ENCODE measurements around the gene PLA2G2C. TPM values are rescaled to one million over a fixed set of nuclear protein-coding genes. Genes with fewer than 3 reads are reported as not detected.

PLA2G2C gene
- total RNA-seq, 1 donor from 2014 or later: 0.65 TPM

- Mint-ChIP-seq H3K27ac (peak overlapping the region; percentile 87), H3K36me3 (ENCODE audit: low read depth) (peaks cover 15% of the 10 kb centered on the region), H3K27me3 (ENCODE audit: insufficient read depth) (peaks cover 17% of the 10 kb centered on the region), H3K4me1 (ENCODE audit: low read depth) (peaks cover 69% of the 10 kb centered on the region), H3K4me3 (peak overlapping the region; percentile 86), H3K9me3 (no peaks in the 10 kb centered on the region)
- DNase-seq (ENCODE audit: low spot score): no peak
- intact Hi-C loops (cut with micrococcal nuclease): loop anchor here (1.0 to 10.0 kb wide), 6 partner anchors 36 to 1236 kb away; partner anchors contain the start of gene OTUD3
These were observed 1.6 kb upstream of the PLA2G2C start for GRCh38 chr1:20187813-20188454.

GRCh38 chr1:20187103-20187812 lies 940 bp upstream of the PLA2G2C start:
- peak overlapping the region; percentile 86 for H3K4me3 Mint-ChIP-seq
- peaks cover 12% of the 10 kb centered on the region for H3K27me3 Mint-ChIP-seq (ENCODE audit: insufficient read depth)
- intact Hi-C loops (cut with micrococcal nuclease): loop anchor here (1.0 to 10.0 kb wide), 6 partner anchors 35 to 1235 kb away; partner anchors contain the start of gene OTUD3
- H3K36me3 Mint-ChIP-seq (ENCODE audit: low read depth): peaks cover 10% of the 10 kb centered on the region
- H3K4me1 Mint-ChIP-seq (ENCODE audit: low read depth): peaks cover 66% of the 10 kb centered on the region
- peak overlapping the region; percentile 87 for H3K27ac Mint-ChIP-seq
- no peaks in the 10 kb centered on the region for H3K9me3 Mint-ChIP-seq
- DNase-seq (ENCODE audit: low spot score): no peak

- DNase-seq (ENCODE audit: low spot score): peak; percentile 71
- peaks cover 68% of the 10 kb centered on the region for H3K4me1 Mint-ChIP-seq (ENCODE audit: low read depth)
- H3K27me3 Mint-ChIP-seq (ENCODE audit: insufficient read depth): peaks cover 7% of the 10 kb centered on the region
- peak overlapping the region; percentile 76 for H3K4me3 Mint-ChIP-seq
- peaks cover 11% of the 10 kb centered on the region for H3K36me3 Mint-ChIP-seq (ENCODE audit: low read depth)
- peak overlapping the region; percentile 83 for H3K27ac Mint-ChIP-seq
- intact Hi-C loops (cut with micrococcal nuclease): loop anchor here (1.0 to 10.0 kb wide), 7 partner anchors 10 to 1233 kb away; partner anchors contain the start of gene PINK1
- H3K9me3 Mint-ChIP-seq: peaks cover under 1% of the 10 kb centered on the region
These were observed 1.1 kb downstream of the PLA2G2C start for GRCh38 chr1:20184997-20185833.

GRCh38 chr1:20184481-20184900 lies 1.8 kb downstream of the PLA2G2C start:
- Mint-ChIP-seq H3K27ac (peak overlapping the region; percentile 83), H3K4me3 (peak overlapping the region; percentile 76), H3K27me3 (ENCODE audit: insufficient read depth) (peaks cover 4% of the 10 kb centered on the region), H3K36me3 (ENCODE audit: low read depth) (peaks cover 18% of the 10 kb centered on the region), H3K9me3 (peaks cover 8% of the 10 kb centered on the region), H3K4me1 (ENCODE audit: low read depth) (peaks cover 72% of the 10 kb centered on the region)
- DNase-seq (ENCODE audit: low spot score): no peak
- intact Hi-C loops (cut with micrococcal nuclease): loop anchor here (10.0 kb wide), 1 partner anchor 420 kb away; no protein-coding TSS in a partner anchor

GRCh38 chr1:20183616-20184271 lies 2.6 kb downstream of the PLA2G2C start:
- H3K27ac Mint-ChIP-seq: peak overlapping the region; percentile 83
- peaks cover 64% of the 10 kb centered on the region for H3K4me1 Mint-ChIP-seq (ENCODE audit: low read depth)
- intact Hi-C loops (cut with micrococcal nuclease): loop anchor here (10.0 kb wide), 1 partner anchor 419 kb away; no protein-coding TSS in a partner anchor
- H3K27me3 Mint-ChIP-seq (ENCODE audit: insufficient read depth): peaks cover 2% of the 10 kb centered on the region
- no peak for DNase-seq (ENCODE audit: low spot score)
- peaks cover 17% of the 10 kb centered on the region for H3K36me3 Mint-ChIP-seq (ENCODE audit: low read depth)
- no peak overlapping the region for H3K4me3 Mint-ChIP-seq
- peaks cover 11% of the 10 kb centered on the region for H3K9me3 Mint-ChIP-seq

- Mint-ChIP-seq H3K4me1 (ENCODE audit: low read depth) (peaks cover 63% of the 10 kb centered on the region), H3K27me3 (ENCODE audit: insufficient read depth) (no peaks in the 10 kb centered on the region), H3K27ac (no peak overlapping the region), H3K4me3 (no peak overlapping the region), H3K36me3 (ENCODE audit: low read depth) (peaks cover 17% of the 10 kb centered on the region), H3K9me3 (peaks cover 11% of the 10 kb centered on the region)
- intact Hi-C loops (cut with micrococcal nuclease): loop anchor here (10.0 kb wide), 1 partner anchor 418 kb away; no protein-coding TSS in a partner anchor
- DNase-seq (ENCODE audit: low spot score): no peak
These were observed 3.3 kb downstream of the PLA2G2C start for GRCh38 chr1:20183035-20183434.

- Mint-ChIP-seq H3K36me3 (ENCODE audit: low read depth) (peaks cover 17% of the 10 kb centered on the region), H3K27me3 (ENCODE audit: insufficient read depth) (no peaks in the 10 kb centered on the region), H3K4me3 (no peak overlapping the region), H3K27ac (no peak overlapping the region), H3K9me3 (peaks cover 11% of the 10 kb centered on the region), H3K4me1 (ENCODE audit: low read depth) (peaks cover 63% of the 10 kb centered on the region)
- no peak for DNase-seq (ENCODE audit: low spot score)
- intact Hi-C loops (cut with micrococcal nuclease): loop anchor here (10.0 kb wide), 1 partner anchor 418 kb away; no protein-coding TSS in a partner anchor
These were observed 3.9 kb downstream of the PLA2G2C start for GRCh38 chr1:20182415-20182814.

GRCh38 chr1:20180844-20181207 lies 5.5 kb downstream of the PLA2G2C start:
- peaks cover 11% of the 10 kb centered on the region for H3K9me3 Mint-ChIP-seq
- no peak overlapping the region for H3K4me3 Mint-ChIP-seq
- H3K27ac Mint-ChIP-seq: no peak overlapping the region
- no peaks in the 10 kb centered on the region for H3K27me3 Mint-ChIP-seq (ENCODE audit: insufficient read depth)
- intact Hi-C loops (cut with micrococcal nuclease): loop anchor here (10.0 kb wide), 1 partner anchor 416 kb away; no protein-coding TSS in a partner anchor
- H3K4me1 Mint-ChIP-seq (ENCODE audit: low read depth): peaks cover 51% of the 10 kb centered on the region
- no peak for DNase-seq (ENCODE audit: low spot score)
- H3K36me3 Mint-ChIP-seq (ENCODE audit: low read depth): peaks cover 17% of the 10 kb centered on the region

GRCh38 chr1:20180129-20180843 lies 6.0 kb downstream of the PLA2G2C start:
- Mint-ChIP-seq H3K27me3 (ENCODE audit: insufficient read depth) (no peaks in the 10 kb centered on the region), H3K9me3 (peaks cover 11% of the 10 kb centered on the region), H3K4me3 (no peak overlapping the region), H3K27ac (peak overlapping the region; percentile 48), H3K4me1 (ENCODE audit: low read depth) (peaks cover 52% of the 10 kb centered on the region), H3K36me3 (ENCODE audit: low read depth) (peaks cover 17% of the 10 kb centered on the region)
- no peak for DNase-seq (ENCODE audit: low spot score)
- intact Hi-C loops (cut with micrococcal nuclease): loop anchor here (10.0 kb wide), 1 partner anchor 415 kb away; no protein-coding TSS in a partner anchor

- DNase-seq (ENCODE audit: low spot score): no peak
- Mint-ChIP-seq H3K36me3 (ENCODE audit: low read depth) (peaks cover 18% of the 10 kb centered on the region), H3K27ac (peak overlapping the region; percentile 48), H3K27me3 (ENCODE audit: insufficient read depth) (no peaks in the 10 kb centered on the region), H3K4me3 (no peak overlapping the region), H3K9me3 (peaks cover 11% of the 10 kb centered on the region), H3K4me1 (ENCODE audit: low read depth) (peaks cover 52% of the 10 kb centered on the region)
- intact Hi-C loops (cut with micrococcal nuclease): loop anchor here (10.0 kb wide), 1 partner anchor 415 kb away; no protein-coding TSS in a partner anchor
These were observed 6.8 kb downstream of the PLA2G2C start for GRCh38 chr1:20179371-20180128.
